ENCODE measurements around the gene RXFP4. TPM values are rescaled to one million over a fixed set of nuclear protein-coding genes. Genes with fewer than 3 reads are reported as not detected.

RXFP4 gene
- total RNA-seq, 1 experiment from 2014 or later, result 0.08 TPM

GRCh38 chr1:155962599-155963211 is 21.3 kb downstream of the RXFP4 start:
- peaks cover 91% of the 10 kb centered on the region for H3K36me3 ChIP-seq
- H3K27me3 ChIP-seq, result no peaks in the 10 kb centered on the region
- H3K27ac ChIP-seq, result no peak overlapping the region
- no peak for DNase-seq
- H3K4me3 ChIP-seq, result no peak overlapping the region
- H3K9me3 ChIP-seq (replicated peaks), result no peaks in the 10 kb centered on the region
- peaks cover 35% of the 10 kb centered on the region for H3K4me1 ChIP-seq

GRCh38 chr1:155964193-155964592 is 22.8 kb downstream of the RXFP4 start:
- Histone ChIP-seq H3K4me3 (no peak overlapping the region), H3K4me1 (peaks cover 48% of the 10 kb centered on the region), H3K27ac (no peak overlapping the region), H3K36me3 (peaks cover 81% of the 10 kb centered on the region), H3K9me3 (replicated peaks) (no peaks in the 10 kb centered on the region), H3K27me3 (no peaks in the 10 kb centered on the region)
- DNase-seq, result no peak

- Histone ChIP-seq H3K4me3 (no peak overlapping the region), H3K9me3 (replicated peaks) (no peaks in the 10 kb centered on the region), H3K27ac (no peak overlapping the region), H3K27me3 (no peaks in the 10 kb centered on the region), H3K4me1 (peaks cover 62% of the 10 kb centered on the region), H3K36me3 (peaks cover 69% of the 10 kb centered on the region)
- DNase-seq, result peak in 1 of 2 experiments; percentile 36
Measured at GRCh38 chr1:155966135-155966534, 24.7 kb downstream of the RXFP4 start.

- no peak for DNase-seq
- Histone ChIP-seq H3K36me3 (peaks cover 64% of the 10 kb centered on the region), H3K4me1 (peaks cover 60% of the 10 kb centered on the region)
Measured at GRCh38 chr1:155966750-155967149, 25.3 kb downstream of the RXFP4 start.

GRCh38 chr1:155967341-155968050 is 26.1 kb downstream of the RXFP4 start:
- no peak overlapping the region for H3K4me3 ChIP-seq
- peaks cover 52% of the 10 kb centered on the region for H3K4me1 ChIP-seq
- peaks cover 57% of the 10 kb centered on the region for H3K36me3 ChIP-seq
- peak overlapping the region; percentile 91 for H3K27ac ChIP-seq
- H3K27me3 ChIP-seq, result no peaks in the 10 kb centered on the region
- no peak for DNase-seq
- H3K9me3 ChIP-seq (replicated peaks), result no peaks in the 10 kb centered on the region

More at GRCh38 chr1:155966750-155967149, 25.3 kb downstream of the RXFP4 start:
- H3K4me3 ChIP-seq, result no peak overlapping the region
- H3K27ac ChIP-seq, result peak overlapping the region; percentile 91; the same call in 1 of the 2 replicates
- H3K27me3 ChIP-seq, result no peaks in the 10 kb centered on the region
- H3K9me3 ChIP-seq (replicated peaks), result no peaks in the 10 kb centered on the region

- DNase-seq, result no peak
- peaks cover 55% of the 10 kb centered on the region for H3K36me3 ChIP-seq
- H3K4me1 ChIP-seq, result peaks cover 48% of the 10 kb centered on the region
- H3K27me3 ChIP-seq, result no peaks in the 10 kb centered on the region
- H3K27ac ChIP-seq, result peak overlapping the region; percentile 91
- H3K4me3 ChIP-seq, result no peak overlapping the region
- H3K9me3 ChIP-seq (replicated peaks), result no peaks in the 10 kb centered on the region
Measured at GRCh38 chr1:155968051-155968400, 26.6 kb downstream of the RXFP4 start.

- H3K4me1 ChIP-seq, result peaks cover 48% of the 10 kb centered on the region
- peak; percentile 99 for DNase-seq
- H3K36me3 ChIP-seq, result peaks cover 49% of the 10 kb centered on the region
- no peaks in the 10 kb centered on the region for H3K9me3 ChIP-seq (replicated peaks)
- peak overlapping the region; percentile 91 for H3K27ac ChIP-seq
- H3K4me3 ChIP-seq, result no peak overlapping the region
- no peaks in the 10 kb centered on the region for H3K27me3 ChIP-seq
Measured at GRCh38 chr1:155968670-155969069, 27.2 kb downstream of the RXFP4 start.

GRCh38 chr1:155969377-155969791 is 27.9 kb downstream of the RXFP4 start:
- DNase-seq, result no peak
- H3K4me1 ChIP-seq, result peaks cover 52% of the 10 kb centered on the region
- H3K4me3 ChIP-seq, result no peak overlapping the region
- no peaks in the 10 kb centered on the region for H3K27me3 ChIP-seq
- peak overlapping the region; percentile 91 for H3K27ac ChIP-seq
- H3K36me3 ChIP-seq, result peaks cover 49% of the 10 kb centered on the region
- H3K9me3 ChIP-seq (replicated peaks), result no peaks in the 10 kb centered on the region

- no peaks in the 10 kb centered on the region for H3K9me3 ChIP-seq (replicated peaks)
- DNase-seq, result peak; percentile 81 to 82
- H3K4me3 ChIP-seq, result no peak overlapping the region
- no peaks in the 10 kb centered on the region for H3K27me3 ChIP-seq
- peaks cover 65% of the 10 kb centered on the region for H3K4me1 ChIP-seq
- peaks cover 44% of the 10 kb centered on the region for H3K36me3 ChIP-seq
- H3K27ac ChIP-seq, result peak overlapping the region; percentile 91
Measured at GRCh38 chr1:155970531-155971167, 29.2 kb downstream of the RXFP4 start.

- Histone ChIP-seq H3K4me1 (peaks cover 57% of the 10 kb centered on the region), H3K36me3 (peaks cover 32% of the 10 kb centered on the region), H3K27ac (no peak overlapping the region), H3K9me3 (replicated peaks) (no peaks in the 10 kb centered on the region), H3K4me3 (no peak overlapping the region), H3K27me3 (no peaks in the 10 kb centered on the region)
- DNase-seq, result no peak
Measured at GRCh38 chr1:155971910-155972809, 30.7 kb downstream of the RXFP4 start.

GRCh38 chr1:155973723-155974122 is 32.3 kb downstream of the RXFP4 start:
- no peak overlapping the region for H3K27ac ChIP-seq
- peaks cover 24% of the 10 kb centered on the region; the same call in 1 of the 2 replicates for H3K36me3 ChIP-seq
- H3K4me3 ChIP-seq, result no peak overlapping the region
- H3K27me3 ChIP-seq, result no peaks in the 10 kb centered on the region
- DNase-seq, result no peak
- peaks cover 44% of the 10 kb centered on the region for H3K4me1 ChIP-seq
- H3K9me3 ChIP-seq (replicated peaks), result no peaks in the 10 kb centered on the region

- DNase-seq, result no peak
- Histone ChIP-seq H3K27ac (peak overlapping the region; percentile 96), H3K4me3 (peak overlapping the region; percentile 97)
Measured at GRCh38 chr1:155974208-155975115, 33.0 kb downstream of the RXFP4 start.

GRCh38 chr1:155975375-155976061 is 34.1 kb downstream of the RXFP4 start:
- H3K4me3 ChIP-seq, result peak overlapping the region; percentile 97

More at GRCh38 chr1:155974208-155975115, 33.0 kb downstream of the RXFP4 start:
- peaks cover 24% of the 10 kb centered on the region; the same call in 1 of the 2 replicates for H3K36me3 ChIP-seq
- H3K4me1 ChIP-seq, result peaks cover 37% of the 10 kb centered on the region
- no peaks in the 10 kb centered on the region for H3K27me3 ChIP-seq
- H3K9me3 ChIP-seq (replicated peaks), result no peaks in the 10 kb centered on the region

More at GRCh38 chr1:155975375-155976061, 34.1 kb downstream of the RXFP4 start:
- Histone ChIP-seq H3K27ac (peak overlapping the region; percentile 96), H3K36me3 (peaks cover 17% of the 10 kb centered on the region; the same call in 1 of the 2 replicates), H3K9me3 (replicated peaks) (no peaks in the 10 kb centered on the region), H3K4me1 (peaks cover 31% of the 10 kb centered on the region), H3K27me3 (no peaks in the 10 kb centered on the region)
- DNase-seq, result no peak

Data from SJCRH30 (cell line).